Measurements from ENCODE around the gene SMIM38. TPM values are rescaled to one million over a fixed set of nuclear protein-coding genes. Genes with fewer than 3 reads are reported as not detected.

The SMIM38 gene
- total and polyA plus RNA-seq, 4 donors, result 0.03 to 1.7 (median 0.07) TPM

DNA sequence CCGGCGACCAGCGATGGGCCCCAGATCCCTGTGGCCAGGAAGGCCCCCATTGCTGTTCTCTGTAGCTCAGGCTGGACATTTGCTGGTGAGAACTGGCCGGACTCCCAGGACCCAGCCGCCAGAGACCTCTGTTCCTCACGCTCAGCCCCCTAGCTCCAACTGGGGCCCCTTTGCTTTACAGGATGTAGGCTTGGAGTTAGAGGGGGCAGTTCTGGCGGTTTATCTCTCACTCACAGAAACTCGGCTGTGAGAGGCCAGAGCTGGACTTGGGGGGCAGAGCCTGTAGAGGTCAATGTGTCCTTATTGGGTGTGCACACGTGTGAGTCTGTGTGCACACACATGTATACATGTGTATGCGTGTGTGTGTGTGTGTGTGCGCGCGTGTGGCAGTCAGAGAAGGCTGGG is 502 bp downstream of the SMIM38 start:
- Histone ChIP-seq H3K9ac (ENCODE audit: low read depth in 1 of 2, low read length in 2 of 2) (no peak overlapping the region), H3K27ac (ENCODE audit: low read depth in 1 of 2, low read length in 2 of 2) (no peak overlapping the region)
- peak; percentile 70 for DNase-seq (ENCODE audit: low spot score)

DNA sequence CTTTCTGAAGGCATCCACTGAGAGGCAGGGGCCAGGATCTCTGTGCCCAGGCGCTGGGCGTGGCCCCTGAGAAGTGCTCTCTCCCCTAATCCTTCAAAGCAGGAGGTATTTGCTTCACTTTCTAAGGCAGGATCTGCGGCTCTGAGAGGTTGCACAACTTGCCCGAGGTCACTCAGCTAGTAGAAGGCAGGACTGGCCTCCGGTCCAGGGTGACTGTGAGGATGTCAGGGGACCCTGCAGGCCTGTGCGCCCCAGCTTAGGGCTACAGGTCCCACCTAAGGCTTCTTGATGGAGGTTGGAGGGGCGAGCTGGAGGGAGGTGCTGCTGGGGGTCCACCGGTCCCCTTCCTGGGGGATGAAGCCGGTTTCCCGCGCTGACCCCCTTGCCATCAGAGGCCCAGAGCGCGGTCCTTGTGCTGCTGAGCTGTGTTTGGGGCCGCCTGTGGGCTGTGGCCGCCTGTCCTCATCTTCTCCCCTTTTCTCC is 979 bp downstream of the SMIM38 start:
- WGBS, result 85% methylated on average over 15 of the region's 15 CpGs
- peak; percentile 77 for DNase-seq (ENCODE audit: low spot score)
- H3K4me3 ChIP-seq (ENCODE audit: low read depth in 1 of 3, low read length in 3 of 3), result no peak overlapping the region

More for the DNA sequence above, 502 bp downstream of the SMIM38 start:
- WGBS, result 82% methylated on average over 13 of the region's 13 CpGs
- no peaks in the 10 kb centered on the region for H3K4me1 ChIP-seq (ENCODE audit: control insufficient read depth in 4 of 4, insufficient read depth in 4 of 4, low read length in 3 of 4)
- peaks cover 0 to 3% (median 1%) of the 10 kb centered on the region in 4 donors for H3K27me3 ChIP-seq (ENCODE audit: control insufficient read depth in 4 of 4, insufficient read depth in 4 of 4, low read length in 3 of 4)
- no peak overlapping the region for H3K4me3 ChIP-seq (ENCODE audit: low read depth in 1 of 3, low read length in 3 of 3)
- H3K9me3 ChIP-seq (ENCODE audit: control insufficient read depth in 4 of 4, low read length in 3 of 4), result no peaks in the 10 kb centered on the region
- no peaks in the 10 kb centered on the region for H3K36me3 ChIP-seq (ENCODE audit: control insufficient read depth in 4 of 4, insufficient read depth in 3 of 4, low read depth in 1 of 4, low read length in 3 of 4)
- TF ChIP-seq RAD21 (IDR thresholded peaks at IDR 0.05), result no peak
- TF ChIP-seq SP1 (IDR thresholded peaks at IDR 0.05), result no peak
- no peak for TF ChIP-seq GABPA (IDR thresholded peaks at IDR 0.05 in 1 of 2, conservative IDR thresholded peaks at IDR 0.05 in 1 of 2)

DNA sequence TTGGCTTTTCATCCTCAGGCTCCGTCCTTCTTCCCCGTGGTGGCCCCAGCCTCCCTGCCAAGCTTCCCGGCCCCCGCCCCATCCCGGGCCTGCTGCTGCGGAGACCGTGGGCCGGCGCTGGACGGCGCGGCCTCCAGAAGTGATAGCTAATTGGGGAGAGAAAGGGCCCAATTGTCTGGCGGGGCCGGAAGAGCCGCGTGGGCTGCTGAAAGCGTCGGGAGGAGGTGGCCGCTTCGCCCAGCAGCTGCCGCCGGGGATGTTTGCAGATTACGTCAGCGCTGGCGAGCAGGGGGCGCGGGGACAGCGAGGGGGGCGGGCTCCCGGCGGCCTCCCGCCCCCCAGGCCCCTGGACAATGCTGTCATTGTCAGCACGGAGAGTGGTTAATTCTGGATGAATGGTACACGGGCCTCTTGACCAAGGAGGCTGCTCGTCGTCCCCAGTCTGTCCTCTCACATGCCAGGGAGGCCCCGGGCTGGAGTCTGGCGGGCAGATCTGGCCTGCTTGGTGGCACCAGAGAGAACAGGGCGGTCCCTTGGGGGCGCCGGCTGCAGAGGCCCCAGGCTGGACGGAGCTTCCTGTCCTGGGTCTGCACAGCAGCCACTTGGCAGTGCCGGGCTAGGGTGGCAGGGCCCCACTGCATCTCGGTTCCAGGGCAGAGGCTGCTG is 1.6 kb downstream of the SMIM38 start:
- WGBS, result 43% methylated on average over 44 of the region's 44 CpGs
- no peak for DNase-seq (ENCODE audit: low spot score)
- no peaks in the 10 kb centered on the region for H3K4me1 ChIP-seq (ENCODE audit: control insufficient read depth in 4 of 4, insufficient read depth in 4 of 4, low read length in 3 of 4)
- H3K27me3 ChIP-seq (ENCODE audit: control insufficient read depth in 4 of 4, insufficient read depth in 4 of 4, low read length in 3 of 4), result peaks cover 0 to 3% (median 1%) of the 10 kb centered on the region in 4 donors
- H3K27ac ChIP-seq (ENCODE audit: low read depth in 1 of 2, low read length in 2 of 2), result no peak overlapping the region
- no peak overlapping the region for H3K4me3 ChIP-seq (ENCODE audit: low read depth in 1 of 3, low read length in 3 of 3)
- no peak overlapping the region for H3K9ac ChIP-seq (ENCODE audit: low read depth in 1 of 2, low read length in 2 of 2)
- H3K36me3 ChIP-seq (ENCODE audit: control insufficient read depth in 4 of 4, insufficient read depth in 3 of 4, low read depth in 1 of 4, low read length in 3 of 4), result no peaks in the 10 kb centered on the region
- no peaks in the 10 kb centered on the region for H3K9me3 ChIP-seq (ENCODE audit: control insufficient read depth in 4 of 4, low read length in 3 of 4)
- TF ChIP-seq JUND (IDR thresholded peaks at IDR 0.05), result no peak
- TF ChIP-seq, protein P1, sequence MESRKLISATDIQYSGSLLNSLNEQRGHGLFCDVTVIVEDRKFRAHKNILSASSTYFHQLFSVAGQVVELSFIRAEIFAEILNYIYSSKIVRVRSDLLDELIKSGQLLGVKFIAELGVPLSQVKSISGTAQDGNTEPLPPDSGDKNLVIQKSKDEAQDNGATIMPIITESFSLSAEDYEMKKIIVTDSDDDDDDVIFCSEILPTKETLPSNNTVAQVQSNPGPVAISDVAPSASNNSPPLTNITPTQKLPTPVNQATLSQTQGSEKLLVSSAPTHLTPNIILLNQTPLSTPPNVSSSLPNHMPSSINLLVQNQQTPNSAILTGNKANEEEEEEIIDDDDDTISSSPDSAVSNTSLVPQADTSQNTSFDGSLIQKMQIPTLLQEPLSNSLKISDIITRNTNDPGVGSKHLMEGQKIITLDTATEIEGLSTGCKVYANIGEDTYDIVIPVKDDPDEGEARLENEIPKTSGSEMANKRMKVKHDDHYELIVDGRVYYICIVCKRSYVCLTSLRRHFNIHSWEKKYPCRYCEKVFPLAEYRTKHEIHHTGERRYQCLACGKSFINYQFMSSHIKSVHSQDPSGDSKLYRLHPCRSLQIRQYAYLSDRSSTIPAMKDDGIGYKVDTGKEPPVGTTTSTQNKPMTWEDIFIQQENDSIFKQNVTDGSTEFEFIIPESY (IDR thresholded peaks at IDR 0.05), result no peak
- TF ChIP-seq RAD21 (IDR thresholded peaks at IDR 0.05), result no peak
- no peak for TF ChIP-seq GABPA (IDR thresholded peaks at IDR 0.05 in 1 of 2, conservative IDR thresholded peaks at IDR 0.05 in 1 of 2)
- no peak for TF ChIP-seq HNF4G (IDR thresholded peaks at IDR 0.05)
- no peak for TF ChIP-seq TAF1 (conservative IDR thresholded peaks at IDR 0.05)
- TF ChIP-seq, protein P2, sequence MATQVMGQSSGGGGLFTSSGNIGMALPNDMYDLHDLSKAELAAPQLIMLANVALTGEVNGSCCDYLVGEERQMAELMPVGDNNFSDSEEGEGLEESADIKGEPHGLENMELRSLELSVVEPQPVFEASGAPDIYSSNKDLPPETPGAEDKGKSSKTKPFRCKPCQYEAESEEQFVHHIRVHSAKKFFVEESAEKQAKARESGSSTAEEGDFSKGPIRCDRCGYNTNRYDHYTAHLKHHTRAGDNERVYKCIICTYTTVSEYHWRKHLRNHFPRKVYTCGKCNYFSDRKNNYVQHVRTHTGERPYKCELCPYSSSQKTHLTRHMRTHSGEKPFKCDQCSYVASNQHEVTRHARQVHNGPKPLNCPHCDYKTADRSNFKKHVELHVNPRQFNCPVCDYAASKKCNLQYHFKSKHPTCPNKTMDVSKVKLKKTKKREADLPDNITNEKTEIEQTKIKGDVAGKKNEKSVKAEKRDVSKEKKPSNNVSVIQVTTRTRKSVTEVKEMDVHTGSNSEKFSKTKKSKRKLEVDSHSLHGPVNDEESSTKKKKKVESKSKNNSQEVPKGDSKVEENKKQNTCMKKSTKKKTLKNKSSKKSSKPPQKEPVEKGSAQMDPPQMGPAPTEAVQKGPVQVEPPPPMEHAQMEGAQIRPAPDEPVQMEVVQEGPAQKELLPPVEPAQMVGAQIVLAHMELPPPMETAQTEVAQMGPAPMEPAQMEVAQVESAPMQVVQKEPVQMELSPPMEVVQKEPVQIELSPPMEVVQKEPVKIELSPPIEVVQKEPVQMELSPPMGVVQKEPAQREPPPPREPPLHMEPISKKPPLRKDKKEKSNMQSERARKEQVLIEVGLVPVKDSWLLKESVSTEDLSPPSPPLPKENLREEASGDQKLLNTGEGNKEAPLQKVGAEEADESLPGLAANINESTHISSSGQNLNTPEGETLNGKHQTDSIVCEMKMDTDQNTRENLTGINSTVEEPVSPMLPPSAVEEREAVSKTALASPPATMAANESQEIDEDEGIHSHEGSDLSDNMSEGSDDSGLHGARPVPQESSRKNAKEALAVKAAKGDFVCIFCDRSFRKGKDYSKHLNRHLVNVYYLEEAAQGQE (IDR thresholded peaks at IDR 0.05), result no peak
- no peak for TF ChIP-seq SP1 (IDR thresholded peaks at IDR 0.05)
- no peak for TF ChIP-seq EGR1 (IDR thresholded peaks at IDR 0.05; ENCODE audit: low read depth in 2 of 2)
- no peak for TF ChIP-seq FOXA2 (IDR thresholded peaks at IDR 0.05)
- TF ChIP-seq, protein P3, sequence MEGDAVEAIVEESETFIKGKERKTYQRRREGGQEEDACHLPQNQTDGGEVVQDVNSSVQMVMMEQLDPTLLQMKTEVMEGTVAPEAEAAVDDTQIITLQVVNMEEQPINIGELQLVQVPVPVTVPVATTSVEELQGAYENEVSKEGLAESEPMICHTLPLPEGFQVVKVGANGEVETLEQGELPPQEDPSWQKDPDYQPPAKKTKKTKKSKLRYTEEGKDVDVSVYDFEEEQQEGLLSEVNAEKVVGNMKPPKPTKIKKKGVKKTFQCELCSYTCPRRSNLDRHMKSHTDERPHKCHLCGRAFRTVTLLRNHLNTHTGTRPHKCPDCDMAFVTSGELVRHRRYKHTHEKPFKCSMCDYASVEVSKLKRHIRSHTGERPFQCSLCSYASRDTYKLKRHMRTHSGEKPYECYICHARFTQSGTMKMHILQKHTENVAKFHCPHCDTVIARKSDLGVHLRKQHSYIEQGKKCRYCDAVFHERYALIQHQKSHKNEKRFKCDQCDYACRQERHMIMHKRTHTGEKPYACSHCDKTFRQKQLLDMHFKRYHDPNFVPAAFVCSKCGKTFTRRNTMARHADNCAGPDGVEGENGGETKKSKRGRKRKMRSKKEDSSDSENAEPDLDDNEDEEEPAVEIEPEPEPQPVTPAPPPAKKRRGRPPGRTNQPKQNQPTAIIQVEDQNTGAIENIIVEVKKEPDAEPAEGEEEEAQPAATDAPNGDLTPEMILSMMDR (IDR thresholded peaks at IDR 0.05; ENCODE audit: low read depth, low read length, missing input control), result no peak
- no peak for TF ChIP-seq FOXA1 (IDR thresholded peaks at IDR 0.05)
- TF ChIP-seq, protein P4, sequence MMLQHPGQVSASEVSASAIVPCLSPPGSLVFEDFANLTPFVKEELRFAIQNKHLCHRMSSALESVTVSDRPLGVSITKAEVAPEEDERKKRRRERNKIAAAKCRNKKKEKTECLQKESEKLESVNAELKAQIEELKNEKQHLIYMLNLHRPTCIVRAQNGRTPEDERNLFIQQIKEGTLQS (IDR thresholded peaks at IDR 0.05), result no peak
- TF ChIP-seq, protein P5, sequence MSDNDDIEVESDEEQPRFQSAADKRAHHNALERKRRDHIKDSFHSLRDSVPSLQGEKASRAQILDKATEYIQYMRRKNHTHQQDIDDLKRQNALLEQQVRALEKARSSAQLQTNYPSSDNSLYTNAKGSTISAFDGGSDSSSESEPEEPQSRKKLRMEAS (IDR thresholded peaks at IDR 0.05), result no peak
- no peak for TF ChIP-seq YY1 (IDR thresholded peaks at IDR 0.05)
- TF ChIP-seq NR2F2 (IDR thresholded peaks at IDR 0.05), result no peak
- TF ChIP-seq RXRA (IDR thresholded peaks at IDR 0.05), result no peak
- TF ChIP-seq HNF4A (conservative IDR thresholded peaks at IDR 0.05), result no peak

More for the DNA sequence above, 979 bp downstream of the SMIM38 start:
- Histone ChIP-seq H3K27me3 (ENCODE audit: control insufficient read depth in 4 of 4, insufficient read depth in 4 of 4, low read length in 3 of 4) (peaks cover 0 to 3% (median 1%) of the 10 kb centered on the region in 4 donors), H3K9ac (ENCODE audit: low read depth in 1 of 2, low read length in 2 of 2) (no peak overlapping the region), H3K9me3 (ENCODE audit: control insufficient read depth in 4 of 4, low read length in 3 of 4) (no peaks in the 10 kb centered on the region), H3K4me1 (ENCODE audit: control insufficient read depth in 4 of 4, insufficient read depth in 4 of 4, low read length in 3 of 4) (no peaks in the 10 kb centered on the region), H3K27ac (ENCODE audit: low read depth in 1 of 2, low read length in 2 of 2) (no peak overlapping the region), H3K36me3 (ENCODE audit: control insufficient read depth in 4 of 4, insufficient read depth in 3 of 4, low read depth in 1 of 4, low read length in 3 of 4) (no peaks in the 10 kb centered on the region)
- TF ChIP-seq RXRA (IDR thresholded peaks at IDR 0.05), result no peak
- peak in 1 of 2 donors; percentile 5 for TF ChIP-seq HNF4A (conservative IDR thresholded peaks at IDR 0.05)
